Measurements from ENCODE around the gene BTG1. TPM values are rescaled to one million over a fixed set of nuclear protein-coding genes. Genes with fewer than 3 reads are reported as not detected.

Gene BTG1, protein sequence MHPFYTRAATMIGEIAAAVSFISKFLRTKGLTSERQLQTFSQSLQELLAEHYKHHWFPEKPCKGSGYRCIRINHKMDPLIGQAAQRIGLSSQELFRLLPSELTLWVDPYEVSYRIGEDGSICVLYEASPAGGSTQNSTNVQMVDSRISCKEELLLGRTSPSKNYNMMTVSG
- 25.2 and 45.1 TPM in 2 replicates for total RNA-seq (ENCODE audit: low replicate concordance)

DNA sequence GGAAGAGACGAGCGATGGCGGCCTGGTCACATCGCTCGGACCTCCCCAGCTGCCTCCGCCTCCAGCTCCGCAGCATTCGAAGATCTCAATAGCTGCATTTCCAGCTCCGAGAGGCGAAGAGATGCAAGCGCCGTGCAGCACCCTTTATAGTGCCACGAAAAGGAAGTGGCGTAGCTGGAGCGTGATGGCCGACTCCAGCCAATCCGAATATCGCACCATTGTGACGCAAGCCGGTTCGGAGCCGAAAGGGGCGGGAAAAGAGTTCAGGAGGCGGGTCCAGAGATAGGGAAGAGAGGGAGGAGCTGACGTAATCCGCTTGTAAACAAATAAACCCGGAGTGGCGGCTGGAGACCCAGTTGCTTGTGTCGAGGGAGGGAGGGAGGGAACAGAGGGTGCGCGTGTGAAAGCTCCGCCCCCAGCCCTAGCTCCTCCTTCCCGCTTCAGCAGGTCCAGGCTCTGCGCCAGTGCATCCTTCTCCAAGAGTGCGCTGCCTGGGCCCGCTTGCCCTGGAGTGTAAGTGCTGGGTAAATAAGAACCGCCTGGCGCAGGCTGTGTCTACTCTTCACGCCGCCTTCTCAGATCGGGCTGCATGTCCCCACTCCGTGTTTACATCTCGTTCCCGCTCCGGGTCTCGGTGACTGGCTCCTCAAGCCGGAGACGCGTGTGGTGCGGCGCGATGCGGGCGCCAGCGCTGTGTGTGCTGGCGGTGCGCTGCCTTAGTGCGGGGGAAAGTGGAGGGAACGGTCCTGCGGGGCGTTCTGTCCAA, at the start of gene BTG1:
Gene BTG1, minus strand, starts transcription at position 116 of the 766 bp plus-strand sequence. CDS start 311 bp downstream, outside the sequence.
- H3K27me3 ChIP-seq = no peaks in the 10 kb centered on the region
- peaks cover 7% of the 10 kb centered on the region for H3K27me3 Mint-ChIP-seq (ENCODE audit: insufficient read depth, low read depth)
- no peaks in the 10 kb centered on the region for H3K9me3 Mint-ChIP-seq
- H2AFZ ChIP-seq (replicated peaks) = peak within 1 kb of the TSS; percentile 10
- H3K4me2 ChIP-seq = peak within 1 kb of the TSS; percentile 91
- H3K4me3 Mint-ChIP-seq = peak within 1 kb of the TSS; percentile 99
- H3K79me2 ChIP-seq (ENCODE audit: low read depth) = peaks cover 71% of the 10 kb centered on the region
- DNase-seq (ENCODE audit: low spot score) = peak; percentile 100
- peak within 1 kb of the TSS; percentile 91 for H3K27ac ChIP-seq
- peaks cover 44% of the 10 kb centered on the region for H4K20me1 ChIP-seq (ENCODE audit: low read depth)
- TF ChIP-seq EZH2phosphoT487 (IDR thresholded peaks at IDR 0.05) = no peak
- TF ChIP-seq, protein P1, sequence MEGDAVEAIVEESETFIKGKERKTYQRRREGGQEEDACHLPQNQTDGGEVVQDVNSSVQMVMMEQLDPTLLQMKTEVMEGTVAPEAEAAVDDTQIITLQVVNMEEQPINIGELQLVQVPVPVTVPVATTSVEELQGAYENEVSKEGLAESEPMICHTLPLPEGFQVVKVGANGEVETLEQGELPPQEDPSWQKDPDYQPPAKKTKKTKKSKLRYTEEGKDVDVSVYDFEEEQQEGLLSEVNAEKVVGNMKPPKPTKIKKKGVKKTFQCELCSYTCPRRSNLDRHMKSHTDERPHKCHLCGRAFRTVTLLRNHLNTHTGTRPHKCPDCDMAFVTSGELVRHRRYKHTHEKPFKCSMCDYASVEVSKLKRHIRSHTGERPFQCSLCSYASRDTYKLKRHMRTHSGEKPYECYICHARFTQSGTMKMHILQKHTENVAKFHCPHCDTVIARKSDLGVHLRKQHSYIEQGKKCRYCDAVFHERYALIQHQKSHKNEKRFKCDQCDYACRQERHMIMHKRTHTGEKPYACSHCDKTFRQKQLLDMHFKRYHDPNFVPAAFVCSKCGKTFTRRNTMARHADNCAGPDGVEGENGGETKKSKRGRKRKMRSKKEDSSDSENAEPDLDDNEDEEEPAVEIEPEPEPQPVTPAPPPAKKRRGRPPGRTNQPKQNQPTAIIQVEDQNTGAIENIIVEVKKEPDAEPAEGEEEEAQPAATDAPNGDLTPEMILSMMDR (IDR thresholded peaks at IDR 0.05) = peak; percentile 14
- peak within 1 kb of the TSS; percentile 100 for H3K27ac Mint-ChIP-seq
- H3K36me3 ChIP-seq = peaks cover 23% of the 10 kb centered on the region
- H3F3A ChIP-seq (ENCODE audit: low read depth) = peaks cover 16% of the 10 kb centered on the region
- H3K4me3 ChIP-seq = peak within 1 kb of the TSS; percentile 94
- no peaks in the 10 kb centered on the region for H3K9me3 ChIP-seq (ENCODE audit: low read depth)
- peaks cover 13% of the 10 kb centered on the region for H3K36me3 Mint-ChIP-seq
- peaks cover 31% of the 10 kb centered on the region for H3K4me1 Mint-ChIP-seq
- peaks cover 18% of the 10 kb centered on the region for H3K4me1 ChIP-seq
- H3K9ac ChIP-seq = peak within 1 kb of the TSS; percentile 96

DNA sequence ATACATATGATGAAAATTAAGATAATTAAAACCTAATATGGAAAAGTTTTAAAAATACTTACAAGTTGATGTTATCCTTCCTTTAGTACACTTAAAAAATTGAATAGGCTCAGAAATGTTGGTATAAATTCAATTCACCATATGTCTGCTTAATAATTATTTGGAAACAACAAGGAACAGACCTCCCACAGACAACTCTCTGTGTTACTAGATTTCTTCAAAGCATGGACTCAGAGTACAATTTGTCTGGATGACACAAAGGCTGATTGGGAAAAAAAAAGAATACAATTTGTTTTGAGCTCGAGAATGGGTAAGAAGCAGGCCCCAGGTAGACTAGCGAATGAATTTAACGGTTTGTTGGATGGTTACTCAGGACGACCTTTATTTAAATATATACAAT, 48.9 kb upstream of the BTG1 start:
- Histone ChIP-seq H3K36me3 (no peaks in the 10 kb centered on the region), H3K4me3 (no peak overlapping the region), H3K4me2 (no peak overlapping the region), H2AFZ (replicated peaks) (peak overlapping the region; percentile 44), H3K27me3 (no peaks in the 10 kb centered on the region), H4K20me1 (ENCODE audit: low read depth) (no peaks in the 10 kb centered on the region), H3K79me2 (ENCODE audit: low read depth) (no peaks in the 10 kb centered on the region), H3K4me1 (peaks cover 40% of the 10 kb centered on the region), H3F3A (ENCODE audit: low read depth) (peaks cover 15% of the 10 kb centered on the region), H3K27ac (no peak overlapping the region), H3K9me3 (ENCODE audit: low read depth) (peaks cover 9% of the 10 kb centered on the region), H3K9ac (no peak overlapping the region)
- peaks cover 11% of the 10 kb centered on the region for H3K9me3 Mint-ChIP-seq
- no peak overlapping the region for H3K27ac Mint-ChIP-seq
- H3K4me1 Mint-ChIP-seq = peaks cover 28% of the 10 kb centered on the region
- no peaks in the 10 kb centered on the region for H3K27me3 Mint-ChIP-seq (ENCODE audit: insufficient read depth, low read depth)
- TF ChIP-seq EZH2phosphoT487 (IDR thresholded peaks at IDR 0.05) (no peak), EZH2 (IDR thresholded peaks at IDR 0.05) (no peak)
- TF ChIP-seq, protein P1 (IDR thresholded peaks at IDR 0.05) = no peak
- peak; percentile 11 for DNase-seq (ENCODE audit: low spot score)
- peaks cover 3% of the 10 kb centered on the region for H3K36me3 Mint-ChIP-seq
- no peak overlapping the region for H3K4me3 Mint-ChIP-seq

DNA sequence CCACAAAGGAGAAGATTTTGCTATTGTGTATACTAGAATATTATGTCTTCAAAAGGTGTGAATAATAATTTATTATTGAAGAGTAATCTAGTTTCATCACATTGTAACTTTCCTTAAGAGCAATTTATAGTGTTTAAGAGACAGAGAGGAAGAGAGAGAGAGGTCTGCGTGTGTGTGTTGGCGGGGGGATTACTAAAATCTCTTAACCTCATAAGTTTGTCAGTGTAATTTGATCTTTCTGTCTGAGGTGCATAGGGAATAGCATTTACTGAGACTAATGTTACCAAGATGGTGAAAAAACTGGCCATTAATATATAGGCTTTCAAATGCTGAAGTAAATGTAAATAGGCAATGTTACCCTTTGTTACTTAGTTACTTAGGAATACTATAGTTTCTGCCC, 48.2 kb upstream of the BTG1 start:
- Histone ChIP-seq H2AFZ (replicated peaks) (no peak overlapping the region), H3K9me3 (ENCODE audit: low read depth) (peaks cover 9% of the 10 kb centered on the region), H3K27ac (no peak overlapping the region), H3K4me1 (peaks cover 40% of the 10 kb centered on the region), H4K20me1 (ENCODE audit: low read depth) (no peaks in the 10 kb centered on the region), H3F3A (ENCODE audit: low read depth) (peaks cover 11% of the 10 kb centered on the region), H3K79me2 (ENCODE audit: low read depth) (no peaks in the 10 kb centered on the region), H3K36me3 (no peaks in the 10 kb centered on the region), H3K9ac (no peak overlapping the region), H3K4me2 (no peak overlapping the region), H3K27me3 (no peaks in the 10 kb centered on the region), H3K4me3 (no peak overlapping the region)
- no peak overlapping the region for H3K27ac Mint-ChIP-seq
- H3K4me1 Mint-ChIP-seq = peaks cover 28% of the 10 kb centered on the region
- H3K9me3 Mint-ChIP-seq = peaks cover 11% of the 10 kb centered on the region
- no peak for DNase-seq (ENCODE audit: low spot score)
- TF ChIP-seq EZH2phosphoT487 (IDR thresholded peaks at IDR 0.05) (no peak), EZH2 (IDR thresholded peaks at IDR 0.05) (no peak)
- TF ChIP-seq, protein P1 (IDR thresholded peaks at IDR 0.05) = no peak
- H3K36me3 Mint-ChIP-seq = peaks cover 3% of the 10 kb centered on the region
- H3K27me3 Mint-ChIP-seq (ENCODE audit: insufficient read depth, low read depth) = no peaks in the 10 kb centered on the region
- no peak overlapping the region for H3K4me3 Mint-ChIP-seq
